GM15510 (cell line): Measurements from ENCODE around the gene NOP14.

Source experiments
- POLR2A ChIP-seq: IDR thresholded peaks from 3 replicates; pipeline ENCODE4 v1.6.1; 2011; ENCODE audit warnings: borderline replicate concordance; ENCODE audit not compliant: insufficient read length; ENCODE audit errors: extremely low read depth

NOP14 gene

GRCh38 chr4:2968381-2968780, 5.2 kb upstream of the NOP14 start:
- no peak for TF ChIP-seq POLR2A

- TF ChIP-seq POLR2A = no peak
These were observed 2.1 kb upstream of the NOP14 start for GRCh38 chr4:2965262-2965661.

GRCh38 chr4:2964706-2965258, 1.6 kb upstream of the NOP14 start:
- no peak for TF ChIP-seq POLR2A

GRCh38 chr4:2963966-2964471, 813 bp upstream of the NOP14 start:
- TF ChIP-seq POLR2A = no peak

GRCh38 chr4:2962614-2963174, 512 bp downstream of the NOP14 start:
- TF ChIP-seq POLR2A = no peak

GRCh38 chr4:2961811-2962441, 1.3 kb downstream of the NOP14 start:
- TF ChIP-seq POLR2A = no peak

GRCh38 chr4:2961421-2961810, 1.8 kb downstream of the NOP14 start:
- no peak for TF ChIP-seq POLR2A

GRCh38 chr4:2958446-2958845, 4.8 kb downstream of the NOP14 start:
- TF ChIP-seq POLR2A = no peak

GRCh38 chr4:2954358-2955185, 8.6 kb downstream of the NOP14 start:
- TF ChIP-seq POLR2A = no peak

GRCh38 chr4:2953496-2953895, 9.7 kb downstream of the NOP14 start:
- no peak for TF ChIP-seq POLR2A

- no peak for TF ChIP-seq POLR2A
These were observed 12.8 kb downstream of the NOP14 start for GRCh38 chr4:2950221-2950989.

- no peak for TF ChIP-seq POLR2A
These were observed 13.5 kb downstream of the NOP14 start for GRCh38 chr4:2949782-2950125.

GRCh38 chr4:2948895-2949781, 14.1 kb downstream of the NOP14 start:
- TF ChIP-seq POLR2A = no peak

GRCh38 chr4:2947926-2948325, 15.3 kb downstream of the NOP14 start:
- TF ChIP-seq POLR2A = no peak

- TF ChIP-seq POLR2A = no peak
These were observed 16.2 kb downstream of the NOP14 start for GRCh38 chr4:2946812-2947600.
